HG02610 (cell line): ENCODE results near the gene RXFP3.
"Not testable (repeated sequence)": the region's sequence is repeated elsewhere in the genome, so short reads cannot be mapped to it uniquely, and the experiment has no call there.

ENCODE experiments used
- ATAC-seq: cut with Tn5 transposase; IDR thresholded peaks from one replicate; pipeline ENCODE4 v1.9.1; 2021; ENCODE audit warnings: mild to moderate bottlenecking, moderate library complexity; ENCODE audit not compliant: unreplicated experiment

Gene RXFP3

GRCh38 chr5:33934176-33934575, 2.0 kb upstream of the RXFP3 start:
- ATAC-seq: peak; percentile 25

- no peak for ATAC-seq
Observed at GRCh38 chr5:33936004-33936380, 194 bp upstream of the RXFP3 start.

GRCh38 chr5:33937017-33937706, 976 bp downstream of the RXFP3 start:
- ATAC-seq: no peak

GRCh38 chr5:33937707-33938506, 1.7 kb downstream of the RXFP3 start:
- no peak for ATAC-seq

GRCh38 chr5:33938507-33938796, 2.3 kb downstream of the RXFP3 start:
- no peak for ATAC-seq

- ATAC-seq: no peak
Observed at GRCh38 chr5:33938881-33939280, 2.7 kb downstream of the RXFP3 start.

GRCh38 chr5:33939556-33940262, 3.5 kb downstream of the RXFP3 start:
- no peak for ATAC-seq

GRCh38 chr5:33941090-33941489, 4.9 kb downstream of the RXFP3 start:
- no peak for ATAC-seq

- ATAC-seq: no peak
Observed at GRCh38 chr5:33944543-33945132, 8.5 kb downstream of the RXFP3 start.

- ATAC-seq: not testable (repeated sequence)
Observed at GRCh38 chr5:33952175-33952574, 16.0 kb downstream of the RXFP3 start.

GRCh38 chr5:33957577-33958150, 21.5 kb downstream of the RXFP3 start:
- no peak for ATAC-seq

GRCh38 chr5:33958176-33958575, 22.0 kb downstream of the RXFP3 start:
- ATAC-seq: no peak

- ATAC-seq: no peak
Observed at GRCh38 chr5:33964132-33964700, 28.0 kb downstream of the RXFP3 start.

GRCh38 chr5:33966805-33967204, 30.6 kb downstream of the RXFP3 start:
- no peak for ATAC-seq

- ATAC-seq: no peak
Observed at GRCh38 chr5:33968211-33969005, 32.2 kb downstream of the RXFP3 start.

- ATAC-seq: peak; percentile 74
Observed at GRCh38 chr5:33969572-33970452, 33.6 kb downstream of the RXFP3 start.

GRCh38 chr5:33973271-33973670, 37.1 kb downstream of the RXFP3 start:
- ATAC-seq: peak; percentile 75

GRCh38 chr5:33975852-33976251, 39.7 kb downstream of the RXFP3 start:
- no peak for ATAC-seq

- ATAC-seq: no peak
Observed at GRCh38 chr5:33976307-33976706, 40.1 kb downstream of the RXFP3 start.
